ENCODE measurements around the gene SFTPB.
"Not testable (repeated sequence)": the region's sequence is repeated elsewhere in the genome, so short reads cannot be mapped to it uniquely, and the experiment has no call there.

SFTPB gene

GRCh38 chr2:85668009-85668856, at the start of gene SFTPB:
TSS of gene SFTPB (minus strand) at chr2:85668199. CDS start at chr2:85668183, 16 bp downstream.
- DNase-seq = no peak

- no peak for DNase-seq
Measured at GRCh38 chr2:85717308-85718008, 49.5 kb upstream of the SFTPB start.

DNA sequence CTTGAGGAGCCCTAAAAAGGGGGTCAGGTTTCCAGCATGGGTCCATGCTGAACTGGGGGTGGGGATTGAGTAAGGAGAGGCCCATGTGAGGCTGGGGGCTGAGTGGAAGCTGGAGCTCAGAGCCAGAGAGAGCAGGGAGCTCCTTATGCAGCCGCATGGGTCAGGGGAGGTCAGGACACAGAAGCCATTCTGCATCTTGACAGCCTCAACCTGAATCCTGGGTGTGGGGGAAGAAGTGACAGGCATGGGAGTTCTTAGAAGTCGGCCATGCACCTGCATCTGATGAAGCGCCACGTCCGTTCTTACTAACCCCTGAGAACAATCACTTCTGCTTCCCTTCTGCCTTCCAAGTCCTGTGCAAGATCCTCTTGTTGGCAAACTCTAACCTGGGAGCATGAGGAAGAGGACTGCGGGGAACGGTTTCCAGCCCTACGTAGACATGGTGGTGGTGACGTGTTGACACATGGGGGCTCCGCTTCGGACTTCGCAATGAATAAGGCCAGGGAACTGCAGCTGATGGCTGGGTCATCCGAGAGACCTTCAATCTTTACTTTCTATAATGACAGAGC, 48.4 kb upstream of the SFTPB start:
- no peak for DNase-seq

DNA sequence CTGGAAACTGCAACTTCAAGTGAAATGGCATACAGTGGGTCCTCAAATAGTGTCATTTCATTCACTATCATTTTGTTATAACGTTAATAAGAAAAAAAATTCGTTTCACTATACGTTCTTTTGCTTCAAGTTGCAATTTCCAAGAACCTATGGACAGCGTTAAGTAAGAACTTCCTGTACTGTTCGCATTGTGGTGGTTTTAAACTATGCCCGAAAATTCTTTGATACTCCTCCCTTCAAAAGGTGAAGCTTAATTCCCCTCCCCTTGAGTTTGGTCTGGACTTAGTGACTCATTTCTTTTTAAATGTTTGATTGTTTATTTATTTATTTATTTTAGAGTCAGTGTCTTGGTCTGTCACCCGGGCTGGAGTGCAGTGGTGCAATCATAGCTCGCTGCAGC, 46.8 kb upstream of the SFTPB start:
- no peak for DNase-seq

DNA sequence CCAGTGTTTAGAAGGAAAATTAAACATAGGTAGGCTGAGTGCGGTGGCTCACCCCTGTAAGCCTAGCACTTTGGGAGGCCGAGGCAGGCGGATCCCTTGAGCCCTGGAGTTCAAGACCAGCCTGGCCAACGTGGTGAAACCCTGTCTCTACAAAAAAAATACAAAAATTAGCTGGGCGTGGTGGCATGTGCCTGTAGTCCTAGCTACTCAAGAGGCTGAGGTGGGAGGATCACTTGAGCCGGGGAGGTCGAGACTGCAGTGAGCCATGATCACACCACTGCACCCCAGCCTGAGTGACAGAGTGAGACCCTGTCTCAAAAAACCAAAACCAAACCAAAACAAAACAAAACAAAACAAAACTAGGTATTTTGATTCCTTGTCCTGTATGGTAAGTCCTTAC, 46.4 kb upstream of the SFTPB start:
- DNase-seq = not testable (repeated sequence)

- DNase-seq = no peak
Measured at GRCh38 chr2:85713836-85714235, 45.8 kb upstream of the SFTPB start.

GRCh38 chr2:85712849-85713612, 45.0 kb upstream of the SFTPB start:
- no peak for DNase-seq

GRCh38 chr2:85712336-85712735, 44.3 kb upstream of the SFTPB start:
- no peak for DNase-seq

DNA sequence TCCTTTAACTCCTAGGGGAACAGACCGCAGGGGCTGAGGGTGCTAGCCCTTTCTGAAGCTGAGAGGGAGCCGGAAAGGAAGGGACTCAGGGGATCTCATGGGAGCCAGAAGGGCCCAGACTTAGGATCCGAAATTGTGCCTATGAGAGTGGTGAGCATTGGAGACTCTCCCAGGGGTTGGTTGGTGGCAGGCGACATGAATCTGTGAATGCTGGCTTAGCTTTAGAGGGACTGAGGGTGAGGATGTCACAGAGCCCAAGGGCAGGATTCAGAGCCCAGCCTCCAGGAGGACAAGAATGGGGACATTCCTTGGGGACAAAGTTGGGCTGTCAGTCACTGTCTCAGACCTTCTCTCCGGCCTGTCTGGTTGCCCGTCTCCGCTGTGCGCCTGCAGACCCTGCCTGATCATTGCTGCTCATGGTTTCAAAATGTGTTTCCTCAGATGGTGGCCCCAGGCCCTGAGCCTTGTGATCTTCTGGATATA, 43.6 kb upstream of the SFTPB start:
- DNase-seq = no peak

DNA sequence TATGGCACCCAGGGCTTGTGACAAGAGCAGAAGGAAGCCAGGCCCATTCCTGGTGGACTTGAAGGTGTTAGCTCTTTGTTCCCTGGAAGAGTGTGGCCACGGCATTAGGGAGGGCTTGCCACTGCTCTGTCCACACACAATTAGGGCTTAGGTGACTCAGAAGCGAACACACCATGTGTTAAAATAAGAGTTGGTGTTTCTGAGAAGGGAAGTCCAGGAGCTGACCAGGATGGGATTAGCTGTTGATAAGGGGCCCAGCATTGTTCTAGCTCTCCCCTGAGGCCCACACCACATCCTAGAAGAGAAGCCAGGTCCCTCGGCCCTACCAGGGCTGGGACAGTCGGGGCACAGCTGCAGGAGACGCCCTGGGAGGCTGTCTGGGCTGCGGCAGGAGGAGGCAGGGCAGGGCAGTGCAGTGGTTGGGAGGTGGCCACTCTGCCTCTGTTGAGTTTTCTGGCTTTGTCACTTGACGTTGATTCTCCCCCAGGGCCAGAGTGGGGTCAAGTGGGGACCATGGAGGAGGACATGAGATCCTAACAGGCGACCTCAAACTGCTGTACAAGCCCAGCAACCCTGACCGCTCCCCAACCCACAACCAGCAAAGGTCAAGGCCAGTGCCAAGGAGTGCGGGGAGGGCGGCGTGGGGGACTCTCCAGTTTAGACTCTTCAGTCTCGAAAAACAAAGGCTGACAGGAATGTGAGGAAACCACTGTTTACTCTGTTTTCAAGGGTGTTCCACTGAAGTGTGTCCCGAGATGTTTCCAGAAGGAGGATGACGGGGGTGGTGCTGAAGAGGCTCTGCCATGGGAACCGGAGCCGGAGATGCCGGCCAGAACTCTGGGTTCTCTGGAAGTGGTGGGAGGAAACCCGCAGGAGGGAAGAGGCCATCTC, 42.9 kb upstream of the SFTPB start:
- no peak for DNase-seq

GRCh38 chr2:85709401-85709811, 41.4 kb upstream of the SFTPB start:
- no peak for DNase-seq

GRCh38 chr2:85708641-85709040, 40.6 kb upstream of the SFTPB start:
- DNase-seq = no peak

DNA sequence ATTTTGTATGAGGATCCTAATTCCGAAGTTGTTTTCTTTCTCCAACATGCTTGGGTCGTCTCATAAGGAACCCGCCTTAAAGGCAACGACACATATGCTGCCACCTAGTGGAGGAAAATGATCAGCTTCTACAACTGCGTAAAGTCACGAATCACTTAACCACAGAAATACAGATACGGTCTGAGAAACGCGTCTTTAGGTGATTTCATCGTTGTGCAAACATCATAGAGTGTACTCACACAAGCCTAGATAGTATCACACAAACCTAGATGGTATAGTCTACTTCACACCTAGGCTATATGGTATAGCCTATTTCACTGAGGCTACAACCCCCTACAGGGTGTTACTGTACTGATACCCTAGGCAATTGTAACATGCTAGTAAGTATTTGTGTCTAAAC, 39.3 kb upstream of the SFTPB start:
- DNase-seq = no peak

DNA sequence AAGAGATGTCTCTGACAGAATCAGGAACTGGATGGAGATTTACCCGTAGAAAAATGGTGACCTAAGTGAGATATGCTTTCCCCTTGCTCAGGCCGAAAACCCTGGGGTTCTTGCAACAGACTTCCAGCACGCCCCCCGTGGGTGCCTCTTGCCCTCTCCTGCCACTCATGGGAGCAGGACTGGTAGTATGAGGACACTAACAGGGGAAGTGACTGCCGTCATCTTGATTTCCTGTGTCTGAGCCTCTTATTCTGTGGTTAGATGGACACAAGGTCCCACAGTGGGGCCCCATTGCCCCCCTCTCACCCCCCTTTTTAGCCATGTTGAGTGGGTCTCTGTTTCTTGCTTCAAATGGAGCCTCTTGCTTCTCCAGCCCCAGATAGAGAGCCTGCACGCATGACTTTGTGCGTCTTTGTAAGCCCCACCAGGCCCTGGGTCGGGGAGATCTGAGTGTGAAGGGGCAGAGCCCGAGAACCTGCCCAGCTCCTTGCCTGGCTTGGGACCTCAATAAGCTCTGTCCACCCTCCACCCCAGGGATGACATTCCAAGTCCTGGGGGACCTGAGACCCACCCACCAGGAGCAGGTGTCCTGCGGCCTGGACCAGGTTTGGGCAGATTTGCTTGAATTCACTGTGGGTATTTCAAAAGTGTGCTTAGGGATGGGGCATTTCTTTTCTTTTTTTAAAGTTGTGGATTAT, 38.7 kb upstream of the SFTPB start:
- no peak for DNase-seq

- DNase-seq = no peak
Measured at GRCh38 chr2:85706063-85706462, 38.1 kb upstream of the SFTPB start.

- DNase-seq = no peak
Measured at GRCh38 chr2:85705680-85706039, 37.7 kb upstream of the SFTPB start.

GRCh38 chr2:85704800-85705679, 37.0 kb upstream of the SFTPB start:
- DNase-seq = no peak

DNA sequence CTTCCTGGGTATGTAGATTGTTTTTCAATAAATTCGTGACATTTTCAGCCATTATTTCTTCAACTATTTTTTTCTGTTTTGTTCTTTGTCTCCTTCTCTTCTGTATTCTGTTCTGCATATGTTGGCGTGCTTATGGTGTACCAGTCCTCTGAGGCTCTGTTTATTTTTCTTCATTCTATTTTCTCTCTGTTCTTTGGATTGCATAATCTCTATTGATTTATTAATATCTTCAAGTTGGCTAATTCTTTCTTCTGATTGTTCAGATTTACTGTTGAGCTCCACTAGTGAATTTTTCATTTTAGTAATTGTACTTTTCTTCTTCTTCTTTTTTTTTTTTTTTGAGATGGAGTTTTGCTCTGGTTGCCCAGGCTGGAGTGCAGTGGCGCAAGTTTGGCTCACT, 36.0 kb upstream of the SFTPB start:
- DNase-seq = no peak

DNA sequence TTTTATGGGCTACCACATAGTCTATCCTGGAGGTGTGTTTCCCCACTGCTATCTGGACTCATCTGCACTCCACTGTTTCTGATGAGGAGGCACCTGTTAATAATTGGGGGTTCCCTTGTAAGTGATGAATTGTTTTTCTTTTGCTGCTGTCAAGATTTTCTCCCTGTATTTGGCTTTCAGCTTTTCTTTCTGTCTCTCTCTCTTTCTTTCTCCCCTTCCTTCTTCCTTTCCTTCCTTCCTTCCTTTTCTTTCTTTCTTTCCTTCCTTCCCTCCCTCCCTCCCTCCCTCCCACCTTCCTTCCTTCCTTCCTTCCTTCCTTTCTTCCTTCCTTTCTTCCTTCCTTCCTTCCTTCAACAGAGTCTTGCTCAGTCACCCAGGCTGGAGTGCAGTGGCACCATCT, 35.3 kb upstream of the SFTPB start:
- no peak for DNase-seq

- no peak for DNase-seq
Measured at GRCh38 chr2:85702800-85703199, 34.8 kb upstream of the SFTPB start.
